Activated CD4-positive, CD25-positive, alpha-beta regulatory T cell treated with anti-CD3 and anti-CD28 coated beads, Interleukin-2, amount 50 U/mL, for 16 hours (primary cell): ENCODE results near the gene SENP1.

Experiments used
- DNase-seq: peaks from one replicate; pipeline ENCODE4 v3.0.0-alpha.2; 2020; ENCODE audit warnings: low read depth, low spot score

The SENP1 gene

DNA sequence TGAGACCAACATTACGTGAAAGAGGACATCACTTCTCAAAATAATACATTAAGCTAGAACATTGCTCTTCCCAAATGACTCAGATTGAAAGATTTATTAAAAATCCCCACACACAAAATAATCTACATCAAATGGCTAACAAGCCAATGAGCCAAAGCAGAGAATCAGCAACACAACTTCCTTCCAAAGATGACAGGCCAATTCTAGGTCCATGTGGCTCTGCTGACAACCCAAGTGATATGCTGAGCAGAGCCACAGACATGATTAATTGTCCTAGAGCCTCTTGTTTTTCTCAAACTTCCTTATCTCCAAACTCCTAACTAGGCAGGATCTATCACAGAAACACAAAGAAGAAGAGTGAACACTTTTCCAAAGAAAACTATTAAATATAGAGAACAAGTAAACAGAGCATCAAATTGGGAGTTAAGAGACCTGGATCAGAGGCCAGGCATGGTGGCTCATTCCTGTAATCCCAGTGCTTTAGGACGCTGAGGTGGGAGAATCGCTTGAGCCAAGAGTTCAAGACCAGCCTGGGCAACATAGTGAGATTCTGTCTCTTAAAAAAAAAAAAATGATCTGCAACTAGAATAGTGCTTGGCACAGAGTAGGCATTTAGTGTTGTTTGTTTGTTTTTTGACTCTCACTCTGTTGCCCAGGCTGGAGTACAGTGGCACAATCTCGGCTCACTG lies 38.5 kb downstream of the SENP1 start:
- no peak for DNase-seq

DNA sequence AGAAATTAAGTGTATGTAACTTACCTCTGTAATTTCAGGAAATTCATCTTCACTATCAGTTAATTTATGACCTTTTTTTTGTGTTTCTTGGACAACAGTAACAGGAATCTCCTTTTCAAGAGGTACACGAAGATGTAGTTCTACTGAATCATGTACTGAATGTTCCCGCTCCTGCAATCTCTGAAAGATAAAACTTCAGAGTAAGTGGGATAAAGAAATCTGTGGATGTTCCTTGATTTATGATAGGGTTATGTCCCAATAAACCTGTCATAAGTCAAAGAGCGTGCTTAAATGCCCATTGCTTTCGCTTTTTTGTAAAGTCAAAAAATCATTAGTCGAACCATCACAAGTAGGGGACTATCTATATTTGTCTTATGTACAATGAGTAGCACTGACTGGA lies 40.8 kb downstream of the SENP1 start:
- no peak for DNase-seq

DNA sequence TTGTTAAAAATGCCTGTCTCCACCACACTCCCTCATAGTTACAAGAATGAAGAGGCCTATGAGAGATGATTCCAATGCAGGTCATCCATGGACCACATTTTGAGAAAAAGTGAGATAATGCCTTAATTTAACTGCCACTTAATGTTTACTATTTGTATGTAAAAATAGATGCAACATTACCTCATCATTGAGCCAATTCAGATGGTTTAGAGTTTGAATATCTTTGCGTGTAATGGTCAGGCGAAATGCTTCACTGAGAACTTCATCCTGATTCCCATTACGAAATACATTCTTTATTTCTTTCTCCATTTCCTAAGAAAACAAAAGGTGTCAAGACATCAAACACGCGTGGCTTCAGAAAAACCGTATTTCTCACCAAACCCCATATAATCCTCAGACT lies 42.3 kb downstream of the SENP1 start:
- no peak for DNase-seq

DNA sequence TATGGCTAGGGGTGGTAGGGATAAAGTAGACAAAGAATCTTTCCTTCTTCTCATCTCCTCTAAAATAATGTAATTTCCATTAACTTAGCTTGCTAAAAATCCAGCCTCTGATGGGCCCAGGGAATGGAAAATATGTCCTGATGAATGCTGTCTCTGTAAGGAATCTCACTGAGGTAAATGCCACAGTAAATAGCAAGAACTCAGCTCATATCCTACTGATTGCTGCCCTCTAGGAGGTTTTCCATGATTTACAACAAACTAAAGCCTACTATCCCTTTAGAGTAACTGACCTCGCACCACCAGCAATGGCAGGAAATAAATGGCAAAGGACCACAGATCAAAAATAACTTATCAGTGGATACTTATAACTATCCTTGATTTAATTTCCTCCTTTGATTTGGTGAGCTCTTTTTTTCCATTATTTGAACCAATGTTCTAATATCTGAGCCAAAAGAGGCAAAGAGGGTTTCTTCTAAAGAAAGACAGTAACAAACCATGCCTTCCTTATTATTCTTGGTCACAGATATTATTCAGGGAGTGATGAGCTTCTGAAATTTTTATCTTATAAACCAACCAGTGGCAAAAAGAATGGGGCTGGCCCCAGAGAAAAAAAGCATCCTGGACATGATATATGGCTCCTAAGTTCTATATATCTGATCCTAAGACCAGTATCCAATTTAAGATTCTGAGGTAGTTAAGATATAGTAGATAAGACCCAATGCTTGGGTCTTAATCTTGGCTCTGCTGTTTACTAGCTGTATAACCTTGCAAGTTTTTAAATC lies 43.8 kb downstream of the SENP1 start:
- no peak for DNase-seq

DNA sequence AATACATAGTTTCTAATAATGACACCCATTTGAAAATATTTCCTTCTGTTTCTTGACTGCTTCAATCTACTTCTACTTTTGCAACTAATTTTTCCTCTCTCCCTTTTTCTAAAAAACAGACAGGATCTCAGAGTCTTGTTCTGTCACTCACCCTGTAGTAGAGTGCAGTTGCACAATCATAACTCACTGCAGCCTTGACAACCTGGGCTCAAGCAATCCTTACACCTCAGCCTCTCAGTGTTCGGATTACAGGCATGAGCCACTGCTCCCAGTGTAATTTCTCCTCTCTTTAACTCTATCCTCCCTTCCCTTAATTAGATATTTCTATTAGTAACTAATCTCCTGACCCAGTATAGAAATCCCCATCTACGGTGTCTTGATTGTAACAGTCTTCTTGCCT lies 45.4 kb downstream of the SENP1 start:
- no peak for DNase-seq

DNA sequence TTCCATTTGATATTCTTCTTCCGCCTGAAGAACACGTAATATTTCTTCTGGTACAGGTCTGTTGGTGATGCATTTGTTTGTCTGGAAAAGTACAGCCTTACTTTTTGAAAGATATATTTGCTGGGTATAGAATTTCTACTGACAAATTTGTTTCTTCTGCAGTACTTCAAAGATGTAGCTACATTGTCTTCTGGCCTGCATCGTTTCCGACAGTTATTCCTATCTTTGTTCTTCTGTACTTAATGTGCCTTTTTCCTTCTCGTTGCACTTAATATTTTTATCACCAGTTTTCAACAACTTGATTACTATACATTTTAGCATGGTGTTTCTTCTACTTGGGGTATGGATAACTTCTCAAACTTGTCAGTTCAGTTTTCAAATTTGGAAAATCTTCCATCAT lies 47.1 kb downstream of the SENP1 start:
- DNase-seq: no peak

DNA sequence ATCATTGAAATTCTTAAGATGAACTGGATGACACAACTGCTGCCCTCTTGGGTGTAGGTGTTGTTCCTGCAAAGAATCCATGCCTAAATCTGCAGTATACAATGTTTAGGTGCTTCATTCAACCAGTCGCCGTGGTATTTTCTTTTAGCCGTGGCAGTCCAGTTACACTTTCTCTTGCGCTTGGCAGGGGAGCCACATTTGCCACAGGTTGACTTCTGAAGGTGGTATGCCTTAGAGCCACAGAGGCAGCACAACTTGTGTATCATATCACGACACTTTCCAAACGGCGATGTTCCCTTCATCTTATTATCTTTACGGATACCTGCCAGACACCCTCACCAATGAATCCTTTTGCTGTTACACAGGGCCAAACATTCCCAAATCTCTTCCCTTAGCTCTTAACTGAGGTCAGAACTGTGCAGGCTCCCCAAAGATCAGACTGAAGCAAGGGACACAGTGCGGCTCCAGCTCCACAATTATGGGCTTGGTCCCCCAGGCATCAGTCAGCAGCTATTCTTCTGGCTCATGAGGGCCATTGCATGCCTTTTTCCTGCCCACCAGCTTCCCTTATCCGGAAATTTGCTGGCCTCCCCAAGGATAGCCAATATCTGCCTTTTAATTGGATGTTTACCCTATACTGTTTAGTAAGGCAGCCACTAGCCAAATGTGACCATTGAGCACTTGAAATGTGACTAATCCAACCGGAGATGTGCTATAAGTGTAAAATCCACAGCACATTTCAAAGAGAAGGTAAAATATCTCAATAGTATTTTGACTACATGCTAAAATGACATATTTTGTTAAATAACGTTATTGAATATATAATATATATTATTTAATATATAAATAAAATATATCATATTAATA lies 50.7 kb downstream of the SENP1 start:
- no peak for DNase-seq

DNA sequence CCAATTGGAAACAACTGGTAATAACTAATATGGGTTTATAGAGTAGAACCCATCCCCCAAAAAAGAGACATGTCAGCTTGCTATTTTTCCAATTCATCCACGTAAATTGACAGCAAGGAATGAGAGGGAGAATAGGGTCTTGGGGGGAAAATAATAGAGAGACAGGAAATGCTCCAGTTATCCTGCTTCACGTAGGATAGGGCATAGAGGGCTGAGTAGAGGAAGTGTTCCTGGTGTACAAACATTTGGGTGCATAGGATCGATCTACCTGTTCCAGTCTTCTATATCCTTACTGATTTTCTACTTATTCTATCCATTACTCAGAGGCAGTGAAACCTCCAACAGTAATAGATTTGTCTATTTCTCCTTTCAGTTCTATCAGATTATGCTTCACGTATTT lies 52.0 kb downstream of the SENP1 start:
- no peak for DNase-seq

DNA sequence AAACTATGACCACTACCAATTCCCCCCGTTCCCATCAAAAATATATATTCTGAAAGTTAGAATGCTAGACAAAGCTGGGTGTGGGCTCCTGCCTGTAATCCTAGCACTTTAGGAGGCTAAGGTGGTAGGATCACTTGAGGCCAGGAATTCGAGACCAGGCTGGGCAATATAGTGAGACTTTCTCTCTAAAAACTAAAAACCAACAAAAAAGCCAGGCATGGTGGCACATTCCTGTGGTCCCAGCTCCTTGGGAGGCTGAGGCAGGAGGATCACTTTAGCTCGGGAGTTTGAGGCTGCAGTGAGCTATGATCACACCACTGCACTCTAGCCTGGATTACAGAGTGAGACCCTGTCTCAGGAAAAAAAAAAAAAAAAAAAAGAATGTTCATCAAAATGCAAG lies 52.8 kb downstream of the SENP1 start:
- no peak for DNase-seq

DNA sequence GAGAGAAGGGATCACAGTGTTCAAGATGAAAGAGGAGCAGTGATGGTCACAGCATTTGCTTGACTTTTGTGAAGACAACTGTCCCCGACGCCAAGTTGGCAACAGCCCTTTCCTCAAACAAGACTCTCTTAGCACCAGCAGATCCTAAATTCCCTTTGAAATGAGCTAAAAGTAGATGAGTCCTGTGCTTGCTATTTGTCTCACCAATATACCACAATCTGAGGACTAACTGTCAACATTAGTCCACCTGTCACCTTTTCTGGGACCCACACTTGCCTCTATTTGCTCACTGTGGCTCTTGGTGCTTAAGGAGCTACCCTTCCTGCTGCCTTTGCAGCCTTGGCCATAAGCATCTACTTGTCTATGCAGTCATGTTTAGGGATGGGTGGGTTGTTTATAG lies 54.2 kb downstream of the SENP1 start:
- no peak for DNase-seq

DNA sequence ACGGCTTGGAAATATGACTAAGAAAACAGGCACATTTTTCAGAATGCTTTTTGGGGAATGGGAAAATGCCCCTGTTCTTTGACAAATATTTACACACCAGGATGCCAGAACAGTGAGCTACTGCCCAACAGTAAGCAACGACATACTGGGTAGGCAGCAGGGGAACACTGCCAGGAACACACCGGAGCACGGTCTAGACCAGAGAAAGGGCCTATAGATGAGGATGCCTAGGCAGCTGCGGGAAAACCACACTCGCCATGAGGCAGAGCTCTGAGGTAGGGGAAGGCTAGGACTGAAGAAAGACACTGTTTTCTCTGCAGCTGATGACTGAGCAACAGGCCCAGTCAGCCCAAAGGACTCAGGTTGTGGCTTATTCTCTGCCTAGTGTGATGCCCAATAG lies 55.7 kb downstream of the SENP1 start:
- no peak for DNase-seq

DNA sequence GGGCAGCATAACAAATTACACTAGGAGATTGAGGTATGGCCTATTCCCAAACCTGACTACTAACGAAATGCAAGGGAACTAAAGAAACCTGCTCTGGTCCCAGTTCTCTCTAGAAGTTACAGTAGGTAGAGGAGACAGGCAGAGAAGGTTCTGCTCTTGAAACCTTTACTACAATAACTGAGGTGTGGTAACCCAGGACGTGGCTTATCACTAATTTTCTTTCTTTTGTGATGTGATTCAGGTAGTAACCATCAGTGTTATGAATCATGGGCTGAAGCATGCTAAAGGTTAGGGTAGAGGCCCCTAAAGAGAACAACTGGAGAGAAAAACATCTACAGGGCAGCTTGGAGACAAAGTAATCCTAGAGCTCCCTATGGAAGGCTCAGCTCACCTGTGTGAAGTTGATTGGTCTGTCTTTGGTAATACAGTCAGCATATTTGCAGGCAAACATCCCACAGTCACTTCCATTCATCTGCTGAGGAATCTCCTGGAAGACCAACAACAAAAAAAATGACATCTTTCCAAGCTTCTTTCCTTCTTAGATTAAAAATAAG lies 59.8 kb downstream of the SENP1 start:
- no peak for DNase-seq

DNA sequence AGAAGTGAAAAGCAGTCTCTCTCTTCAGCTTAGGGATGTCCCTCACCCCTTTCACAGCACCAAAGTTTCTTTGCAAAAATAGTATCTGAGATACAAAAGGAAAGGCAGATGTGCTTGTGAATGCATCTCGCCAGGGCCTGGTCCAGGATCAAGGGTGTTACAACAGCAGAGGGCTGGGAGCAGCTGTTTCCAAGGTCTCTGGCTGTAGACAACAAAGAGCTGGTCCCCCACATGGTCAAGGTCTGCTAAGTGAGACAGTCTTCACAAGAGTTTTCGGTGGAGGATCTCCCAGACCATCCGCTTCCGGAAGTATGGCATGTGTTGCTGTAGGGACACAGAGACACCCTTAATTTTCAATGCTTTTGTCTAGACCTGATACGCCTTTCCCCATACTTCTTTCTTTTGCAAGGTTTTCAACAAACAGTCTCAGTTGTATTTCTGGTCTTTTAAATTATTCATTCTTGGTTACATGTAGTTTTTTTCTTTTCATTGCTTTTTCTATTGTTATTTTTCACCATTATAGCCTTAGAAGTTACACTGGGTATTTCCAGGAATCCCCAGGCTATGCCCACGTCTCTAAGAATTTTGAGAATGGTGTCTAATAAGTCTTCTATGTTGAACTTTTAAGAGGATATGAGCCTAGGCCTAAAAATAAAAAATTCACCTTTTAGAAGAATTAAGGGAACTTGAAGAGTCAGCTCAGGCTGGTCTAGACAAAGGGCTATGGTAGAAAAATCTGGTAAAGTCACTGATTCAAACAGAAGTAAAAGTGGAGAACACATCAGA lies 60.6 kb downstream of the SENP1 start:
- no peak for DNase-seq

DNA sequence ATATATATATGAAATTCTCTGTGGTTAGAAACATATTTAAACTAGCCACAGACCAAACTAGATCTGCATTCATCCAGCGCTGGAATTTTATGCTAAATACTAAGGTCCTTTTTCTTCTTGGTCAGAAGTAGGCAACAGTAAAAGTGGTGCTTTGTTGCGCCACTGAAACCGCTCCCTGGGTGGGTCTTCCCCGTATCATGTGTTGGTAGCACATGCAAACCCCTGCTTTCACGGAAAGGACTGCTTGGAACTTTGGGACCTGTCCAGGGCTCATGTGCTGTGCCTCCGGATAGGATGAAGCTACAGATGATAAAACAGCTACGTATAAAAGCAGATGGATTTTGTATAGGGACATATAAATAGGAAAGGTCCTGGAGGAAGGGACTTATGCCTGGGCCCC lies 61.5 kb downstream of the SENP1 start:
- DNase-seq: no peak

DNA sequence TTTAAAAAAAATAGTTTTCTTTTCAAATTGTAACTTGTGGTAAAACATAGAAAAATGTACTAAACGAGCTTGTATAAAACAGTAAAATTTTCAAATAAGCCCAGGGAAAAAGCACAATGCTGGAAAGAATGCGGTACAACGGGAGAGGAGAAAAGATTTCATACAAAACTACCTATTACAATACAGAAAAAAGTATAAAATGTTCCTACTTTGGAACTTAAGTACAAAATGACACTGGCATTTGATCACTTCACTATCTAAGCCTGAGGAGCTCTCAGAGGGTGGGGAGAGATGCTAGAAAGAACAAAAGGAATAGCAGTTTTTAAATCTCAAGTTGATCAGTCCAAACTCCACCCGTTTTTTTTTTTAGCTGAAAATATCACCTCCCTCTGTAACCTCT lies 62.1 kb downstream of the SENP1 start:
- DNase-seq: no peak

DNA sequence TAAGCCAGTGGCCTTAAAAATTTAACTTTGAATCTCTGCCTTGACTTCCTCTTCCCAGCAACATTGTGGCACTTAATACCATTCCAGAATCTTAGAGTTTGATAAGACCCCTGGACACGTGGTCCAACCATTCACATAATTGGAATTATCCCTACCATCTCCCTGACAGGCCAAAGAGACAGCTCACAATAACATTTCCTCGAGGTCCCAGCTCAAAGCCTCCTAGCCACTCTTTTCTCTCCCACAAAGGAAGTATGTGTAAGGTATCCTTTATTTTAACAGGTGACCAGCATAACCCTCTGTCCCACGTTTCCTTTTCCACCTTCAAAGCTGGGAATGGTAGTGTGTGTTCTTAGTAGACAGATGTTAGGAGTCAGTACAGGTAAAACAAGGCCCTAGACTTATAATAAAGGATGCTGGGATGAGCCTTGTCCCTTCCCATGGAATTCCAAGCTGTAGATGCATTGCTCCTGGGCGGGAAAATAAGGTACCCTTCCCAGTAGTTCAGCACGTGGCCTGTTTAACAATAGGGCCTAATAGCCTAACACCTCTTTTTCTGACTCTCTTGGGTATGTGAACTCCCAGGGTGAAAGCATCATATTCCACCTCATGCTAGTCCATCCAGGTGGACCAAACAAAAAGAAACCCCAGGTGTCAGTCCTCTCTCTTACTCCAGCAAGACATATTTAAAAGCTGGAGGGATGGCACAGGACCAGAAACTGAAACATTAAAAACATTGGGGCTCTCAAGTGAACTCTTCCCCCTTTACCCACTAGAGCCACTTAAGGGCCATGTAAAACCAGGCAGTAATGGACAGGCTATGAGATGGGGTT lies 64.1 kb downstream of the SENP1 start:
- DNase-seq: no peak

DNA sequence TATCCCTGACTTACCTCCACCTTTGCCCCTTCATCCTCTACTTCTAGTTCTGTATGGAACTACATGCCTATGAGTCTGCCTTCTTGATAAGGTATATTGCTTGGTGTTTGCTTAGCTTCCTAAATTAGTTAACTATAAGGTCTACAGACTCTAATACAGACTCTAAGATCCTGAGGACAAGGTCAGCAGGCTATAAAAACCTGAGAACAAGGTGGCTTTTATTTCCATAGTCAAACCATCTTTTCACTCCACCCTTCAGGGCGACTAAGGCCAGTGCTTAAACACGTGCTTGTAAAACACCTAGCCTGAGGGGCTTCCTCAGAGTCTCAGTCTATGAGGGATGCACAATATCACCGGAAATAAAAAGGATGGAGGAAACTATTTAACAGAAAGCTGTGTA lies 65.5 kb downstream of the SENP1 start:
- no peak for DNase-seq

DNA sequence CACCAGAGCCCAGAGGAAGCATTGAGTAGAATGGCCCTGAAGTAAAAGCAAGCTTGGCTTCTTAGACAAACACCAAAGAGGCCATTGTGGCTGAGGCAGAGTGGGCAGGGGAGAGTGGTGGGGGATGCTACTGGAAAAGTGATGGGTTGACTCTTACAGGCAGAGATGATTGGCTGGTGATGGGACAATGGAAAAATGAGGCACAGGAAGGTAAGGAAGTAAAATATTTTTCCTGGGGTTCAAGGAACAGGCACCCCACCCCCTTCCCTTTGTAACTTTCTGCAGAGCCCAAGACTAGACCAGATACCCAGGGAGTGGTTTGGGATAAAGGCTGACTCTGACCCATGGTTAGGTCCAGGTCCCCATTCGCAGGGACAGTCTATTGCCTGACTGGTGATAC lies 66.7 kb downstream of the SENP1 start:
- DNase-seq: no peak

DNA sequence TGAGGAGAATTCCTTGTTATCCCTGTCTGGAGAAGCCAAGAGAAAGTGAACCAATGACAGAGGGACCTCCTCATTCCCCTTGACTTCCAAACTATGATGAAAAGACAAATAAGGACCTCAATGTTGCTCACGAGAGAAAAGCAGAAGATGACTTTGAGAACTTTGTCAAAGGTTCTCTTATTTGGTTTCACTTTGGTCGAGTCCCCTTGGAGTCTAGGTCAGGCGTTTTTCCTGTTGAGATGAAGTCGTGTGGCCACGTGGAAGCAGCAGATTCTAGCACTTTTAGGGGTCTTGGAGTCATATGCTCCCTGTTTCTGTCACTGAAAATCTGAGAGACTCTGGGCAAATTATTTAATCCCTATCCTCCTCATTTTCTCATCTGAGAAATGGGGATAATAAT lies 67.8 kb downstream of the SENP1 start:
- DNase-seq: no peak

DNA sequence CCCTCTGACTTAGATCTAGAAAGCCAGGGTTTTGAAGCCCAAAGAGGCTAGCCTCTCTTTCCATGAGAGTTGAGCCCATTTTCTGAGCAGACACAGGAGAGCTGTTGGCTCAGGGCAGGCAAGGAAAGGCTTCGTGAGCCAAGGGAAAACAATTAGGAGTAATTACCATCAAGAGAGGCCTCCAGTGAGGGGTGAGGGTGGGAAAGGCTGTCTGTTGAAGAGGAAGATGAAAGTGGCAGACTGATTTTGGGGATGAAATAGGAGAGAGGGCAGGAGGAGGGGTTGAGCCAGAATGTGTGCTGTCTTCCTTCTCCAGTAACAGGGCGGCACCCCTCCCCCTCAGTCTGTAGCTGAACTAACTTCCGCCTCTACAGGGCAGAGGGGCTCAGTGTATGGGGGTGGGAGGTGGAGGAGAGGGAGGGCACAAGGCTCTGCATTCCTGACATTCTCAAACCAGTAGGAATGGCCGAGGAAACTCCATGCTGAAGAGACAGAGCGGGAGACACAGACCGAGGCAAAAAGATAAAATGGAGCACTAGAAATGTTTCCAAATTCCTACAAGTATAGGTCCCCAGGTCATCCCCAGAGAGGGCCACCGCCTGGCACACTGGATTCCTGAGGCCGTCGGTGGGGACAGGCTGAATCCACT lies 68.5 kb downstream of the SENP1 start:
- DNase-seq: no peak
